ENCODE data around the gene CSKMT. TPM values are rescaled to one million over a fixed set of nuclear protein-coding genes. Genes with fewer than 3 reads are reported as not detected.
A peak's percentile ranks its signal among the peaks of the same experiment; 100 is the strongest.
"Not testable (repeated sequence)": the region's sequence is repeated elsewhere in the genome, so short reads cannot be mapped to it uniquely, and the experiment has no call there.

CSKMT gene
- polyA plus RNA-seq, 4 donors, result 4.4 to 6.6 (median 6.0) TPM

DNA sequence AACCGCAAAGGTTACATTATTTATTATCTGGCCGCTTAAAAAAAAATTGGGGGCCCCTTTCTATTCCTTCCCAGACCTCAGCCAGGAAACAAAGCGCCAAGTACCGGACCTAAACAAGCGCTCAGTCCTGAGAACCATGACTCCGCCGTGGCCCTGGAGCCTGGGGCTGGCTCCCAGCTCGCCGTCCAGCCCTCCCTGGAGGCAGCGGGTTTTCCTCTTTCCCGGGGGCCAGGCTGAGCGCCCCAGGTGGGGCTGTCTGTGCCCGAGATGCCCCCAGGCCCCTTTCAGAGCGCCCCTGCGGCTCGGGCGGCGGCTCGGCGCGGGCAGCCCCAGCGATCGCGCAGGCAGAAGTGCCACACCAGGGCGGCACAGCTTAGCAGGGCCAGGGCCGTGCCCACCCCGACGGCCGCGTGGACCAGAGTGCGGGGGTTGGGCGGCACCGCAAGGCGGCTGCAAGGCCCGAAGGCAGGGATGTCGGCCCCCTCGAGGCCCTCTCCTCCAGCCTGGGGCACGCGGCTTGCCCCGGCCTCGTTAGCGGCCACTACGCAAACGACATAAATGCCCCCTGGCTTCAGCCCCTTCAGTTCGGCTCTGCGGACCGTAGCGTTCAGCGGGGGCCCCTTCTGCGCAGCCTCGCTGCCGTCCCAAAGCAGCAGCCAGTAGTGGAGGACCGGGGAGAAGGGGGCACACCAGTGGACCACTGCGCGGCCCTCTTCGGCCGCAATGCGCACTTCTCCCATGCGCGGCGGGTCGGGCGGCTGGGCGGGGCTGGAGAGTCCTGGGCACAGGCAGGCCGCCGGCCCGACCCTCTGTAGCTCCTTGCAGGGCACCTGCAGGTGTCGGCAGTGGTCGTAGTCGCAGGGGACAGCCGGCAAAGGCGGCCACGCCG, 22.6 kb downstream of the CSKMT start:
- DNase-seq (ENCODE audit: low read depth in 4 of 4, low spot score in 3 of 4), result no peak

DNA sequence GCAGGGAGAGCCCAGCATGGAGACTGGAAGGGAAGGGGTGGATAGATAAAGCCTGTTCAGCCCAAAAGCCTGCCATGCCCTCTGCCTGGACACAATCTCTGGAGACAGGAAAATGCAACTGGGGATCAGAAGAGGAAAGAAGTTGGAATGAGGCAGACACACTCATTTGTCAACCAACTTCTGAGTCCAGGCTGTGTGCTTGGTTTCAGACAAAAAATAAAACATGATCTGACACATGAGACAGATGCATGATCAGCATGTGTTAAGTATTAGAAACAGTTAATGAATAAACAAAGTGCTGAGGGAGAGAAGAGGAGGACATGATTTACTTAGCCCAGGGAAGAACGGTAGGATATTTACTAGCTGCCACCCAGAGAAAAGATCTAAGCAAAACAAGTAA, 23.4 kb downstream of the CSKMT start:
- DNase-seq (ENCODE audit: low read depth in 4 of 4, low spot score in 3 of 4), result no peak

DNA sequence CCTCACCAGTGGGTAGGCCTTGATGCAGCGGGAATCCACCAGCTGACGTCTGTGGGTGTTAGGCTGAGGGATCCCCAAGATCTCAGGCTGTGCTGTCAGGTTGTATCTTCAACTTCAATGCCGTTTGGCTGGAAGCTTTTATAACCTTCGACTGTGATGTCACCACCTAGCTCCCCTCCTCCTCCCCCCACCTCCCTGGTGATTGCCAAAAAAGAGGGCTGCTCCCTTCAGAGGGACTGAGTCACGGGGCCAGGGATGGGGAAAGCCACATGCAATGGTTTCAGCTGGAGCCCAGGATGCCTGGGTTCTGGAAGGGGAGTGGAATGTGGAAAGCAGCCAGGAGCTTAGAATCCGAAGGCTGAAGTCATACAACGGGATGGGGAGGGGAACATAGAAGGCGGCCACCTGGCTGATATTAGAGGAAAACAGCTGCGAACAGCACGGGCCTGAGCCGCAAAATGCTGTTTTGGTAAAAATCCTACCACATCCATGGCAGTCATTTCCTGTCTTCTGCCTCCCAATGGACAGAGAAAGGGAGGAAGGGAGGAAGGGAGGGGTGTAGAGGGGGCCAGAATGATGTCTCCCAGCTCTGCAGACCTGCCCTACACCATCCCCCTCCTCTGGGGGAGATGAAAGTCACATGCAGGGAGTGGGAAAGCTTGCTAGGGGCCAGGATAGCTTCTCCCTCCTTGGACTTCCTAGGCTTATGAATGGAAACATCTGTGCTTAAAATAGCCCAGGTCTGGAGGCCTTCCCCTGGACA, 24.5 kb downstream of the CSKMT start, which contains the start of gene LRRN4CL:
Gene LRRN4CL, minus strand, starts transcription at position 110 of the 763 bp plus-strand sequence. CDS start 1,022 bp downstream, outside the sequence.
- no peak for DNase-seq (ENCODE audit: low read depth in 4 of 4, low spot score in 3 of 4)

- DNase-seq (ENCODE audit: low read depth in 4 of 4, low spot score in 3 of 4), result not testable (repeated sequence)
These were observed 28.5 kb downstream of the CSKMT start for GRCh38 chr11:62693624-62694023.

DNA sequence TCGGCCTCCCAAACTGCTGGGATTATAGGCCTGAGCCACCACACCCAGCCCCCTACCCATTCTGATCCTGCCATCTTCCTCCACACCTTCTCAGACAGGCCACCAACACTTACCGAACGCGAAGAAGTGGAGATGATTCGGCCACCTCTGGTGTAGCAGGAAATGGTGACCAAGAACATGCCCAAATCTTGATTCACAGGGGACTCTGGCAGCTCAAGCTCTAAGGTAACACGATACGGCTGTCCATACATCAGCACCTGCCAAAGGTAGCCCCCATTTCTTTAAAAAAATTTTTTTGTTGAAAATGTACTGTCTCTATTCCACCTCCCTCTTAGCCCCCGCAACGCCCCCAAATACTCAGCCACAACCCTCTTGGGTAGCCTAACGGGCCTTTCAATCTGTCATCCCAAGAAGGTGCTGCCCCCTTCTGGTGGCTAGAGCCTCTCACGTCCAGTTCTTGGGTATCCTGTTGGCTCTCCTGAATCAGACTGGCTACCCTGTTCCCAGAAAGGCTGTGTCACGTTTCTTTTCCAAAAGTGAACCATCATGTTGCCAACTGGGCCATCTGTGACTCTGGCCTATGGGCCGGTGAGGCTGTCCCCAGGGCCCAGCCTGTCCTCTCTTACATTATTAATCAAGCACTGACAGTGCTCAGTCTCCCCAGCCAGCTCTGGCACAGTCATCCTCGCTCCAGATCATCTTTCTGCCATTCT, 29.5 kb downstream of the CSKMT start:
- no peak for DNase-seq (ENCODE audit: low read depth in 4 of 4, low spot score in 3 of 4)

DNA sequence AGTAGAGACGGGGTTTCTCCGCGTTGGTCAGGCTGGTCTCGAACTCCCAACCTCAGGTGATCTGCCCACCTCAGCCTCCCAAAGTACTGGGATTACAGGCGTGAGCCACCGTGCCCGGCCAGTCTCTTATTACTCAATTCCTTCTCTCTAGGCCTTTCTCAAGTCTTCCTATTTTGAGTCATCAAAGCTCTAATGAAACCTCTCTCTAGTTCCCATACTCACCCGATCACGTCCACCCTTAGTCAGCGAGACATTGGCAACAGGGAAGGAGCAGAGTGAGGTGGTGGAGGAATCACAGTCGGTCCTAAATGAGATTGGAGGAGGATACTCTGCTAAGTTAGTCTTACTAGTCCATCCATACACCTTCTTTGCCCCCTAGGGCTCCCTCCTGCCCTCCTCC, 37.1 kb downstream of the CSKMT start:
- DNase-seq (ENCODE audit: low read depth in 4 of 4, low spot score in 3 of 4), result no peak

DNA sequence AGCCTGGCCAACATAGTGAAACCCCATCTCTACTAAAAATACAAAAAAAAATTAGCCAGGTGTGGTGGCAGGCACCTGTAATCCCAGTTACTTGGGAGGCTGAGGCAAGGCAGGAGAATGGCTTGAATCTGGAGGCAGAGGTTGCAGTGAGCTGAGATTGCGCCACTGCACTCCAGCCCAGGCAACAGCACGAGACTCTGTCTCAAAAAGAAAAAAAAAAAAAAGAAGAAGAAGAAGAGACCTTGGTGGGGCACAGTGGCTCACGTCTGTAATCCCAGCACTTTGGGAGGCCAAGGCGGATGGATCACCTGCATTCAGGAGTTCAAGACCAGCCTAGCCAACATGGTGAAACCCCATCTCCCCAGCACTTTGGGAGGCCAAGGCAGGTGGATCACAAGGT, 38.8 kb downstream of the CSKMT start:
- not testable (repeated sequence) for DNase-seq (ENCODE audit: low read depth in 4 of 4, low spot score in 3 of 4)

- no peak for DNase-seq (ENCODE audit: low read depth in 4 of 4, low spot score in 3 of 4)
These were observed 40.3 kb downstream of the CSKMT start for GRCh38 chr11:62705413-62705812.

DNA sequence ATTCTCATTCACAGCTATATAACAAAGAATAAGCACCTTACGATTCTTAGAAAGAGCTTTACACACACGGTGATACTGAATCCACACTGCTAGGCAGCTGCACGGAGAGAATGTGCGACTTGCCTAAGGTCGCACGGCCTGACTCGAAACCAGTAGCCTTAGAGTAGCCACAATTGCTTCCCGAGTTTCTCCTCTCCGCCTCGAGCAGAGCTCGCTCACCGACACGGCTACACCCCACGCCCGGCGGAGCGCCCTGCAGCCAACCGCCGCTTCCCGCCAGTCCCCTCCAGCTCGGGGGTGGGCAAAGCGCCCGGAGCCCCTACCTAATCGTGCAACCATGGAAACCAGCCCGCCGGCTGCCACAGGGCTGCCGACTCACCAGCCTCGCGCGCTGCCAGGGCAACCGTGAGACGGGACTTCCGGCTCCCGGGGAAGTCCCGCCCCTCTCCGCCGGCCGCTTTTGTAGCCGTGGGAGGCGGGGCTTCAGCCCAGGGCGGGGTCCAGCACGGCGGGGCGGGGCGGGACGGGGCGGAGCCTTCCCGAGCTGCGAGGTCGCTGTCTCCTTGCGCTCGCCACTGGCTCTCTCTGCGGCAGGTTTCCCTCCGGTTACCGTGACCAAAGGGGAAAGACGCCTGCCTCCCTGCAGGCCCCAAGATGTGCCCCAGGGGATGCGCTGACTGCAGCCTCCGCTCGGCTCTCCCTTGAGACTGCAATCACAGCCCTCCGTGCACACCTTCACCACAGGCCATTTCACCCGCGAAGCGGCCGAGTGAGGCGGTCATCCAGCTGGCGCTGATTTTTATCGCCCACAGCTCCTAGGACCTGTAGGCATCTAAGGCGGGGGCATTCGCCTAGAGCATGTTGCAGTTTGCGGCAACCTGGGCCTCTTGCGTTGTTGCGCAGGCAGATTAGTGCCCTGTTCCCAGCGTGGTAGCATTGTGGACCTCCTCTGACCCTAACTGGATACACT, 41.1 kb downstream of the CSKMT start:
- peak; percentile 77 to 84 (median 84) for DNase-seq (ENCODE audit: low read depth in 4 of 4, low spot score in 3 of 4)

- no peak for DNase-seq (ENCODE audit: low read depth in 4 of 4, low spot score in 3 of 4)
These were observed 41.7 kb downstream of the CSKMT start for GRCh38 chr11:62706850-62707247.

DNA sequence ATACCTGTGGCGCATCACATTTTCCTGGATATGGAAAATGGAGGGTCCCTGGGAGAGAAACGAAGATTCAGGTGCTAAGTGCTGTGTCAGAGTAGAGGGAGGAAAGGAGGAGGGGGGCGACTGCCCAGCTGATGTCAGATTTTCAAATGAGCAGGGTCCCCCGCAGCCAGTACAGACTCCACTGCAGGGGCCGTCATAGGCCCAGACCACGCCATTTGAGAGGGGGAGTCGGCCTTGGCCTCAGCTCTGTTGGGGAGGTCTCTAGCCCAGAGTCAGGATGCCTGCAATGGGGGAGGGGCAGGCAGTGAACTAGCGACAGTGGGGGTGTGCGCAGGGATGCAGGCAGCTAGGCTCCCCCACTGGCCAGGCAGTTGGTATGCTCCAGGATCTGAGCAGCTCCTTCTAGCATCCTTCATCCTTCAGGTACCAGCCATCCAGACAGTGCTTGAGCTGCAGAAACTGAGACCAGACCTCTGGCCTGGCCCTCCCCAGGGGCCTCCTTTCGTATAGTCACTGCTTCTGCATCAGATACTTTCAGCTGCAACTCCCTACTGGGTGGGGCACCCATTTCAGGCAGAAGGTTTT, 42.3 kb downstream of the CSKMT start, which contains the start of the genes BSCL2 and GNG3:
Gene BSCL2, minus strand, starts transcription at position 148 of the 585 bp plus-strand sequence. CDS start 229 bp downstream, outside the sequence.
Gene GNG3, plus strand, starts transcription at position 400 of the 585 bp plus-strand sequence. CDS start 620 bp downstream, outside the sequence.
- peak in 2 of 4 donors; percentile 65 to 70 for DNase-seq (ENCODE audit: low read depth in 4 of 4, low spot score in 3 of 4)

DNA sequence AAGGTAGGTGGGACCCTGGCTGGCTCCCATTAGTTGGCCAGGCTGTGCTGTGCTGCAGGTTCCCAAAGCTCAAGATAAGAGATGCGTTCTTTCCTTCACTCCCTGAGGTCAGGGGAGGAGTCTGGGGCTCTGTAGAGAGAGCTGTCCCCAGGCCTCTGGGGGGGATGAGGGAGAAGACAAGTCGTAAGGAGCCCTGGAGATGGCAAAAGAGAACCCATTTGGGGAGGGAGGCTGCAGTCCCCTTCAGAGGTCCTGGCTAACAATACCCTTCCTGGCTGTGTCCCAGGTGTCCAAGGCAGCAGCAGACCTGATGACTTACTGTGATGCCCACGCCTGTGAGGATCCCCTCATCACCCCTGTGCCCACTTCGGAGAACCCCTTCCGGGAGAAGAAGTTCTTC, 43.3 kb downstream of the CSKMT start:
- no peak for DNase-seq (ENCODE audit: low read depth in 4 of 4, low spot score in 3 of 4)

DNA sequence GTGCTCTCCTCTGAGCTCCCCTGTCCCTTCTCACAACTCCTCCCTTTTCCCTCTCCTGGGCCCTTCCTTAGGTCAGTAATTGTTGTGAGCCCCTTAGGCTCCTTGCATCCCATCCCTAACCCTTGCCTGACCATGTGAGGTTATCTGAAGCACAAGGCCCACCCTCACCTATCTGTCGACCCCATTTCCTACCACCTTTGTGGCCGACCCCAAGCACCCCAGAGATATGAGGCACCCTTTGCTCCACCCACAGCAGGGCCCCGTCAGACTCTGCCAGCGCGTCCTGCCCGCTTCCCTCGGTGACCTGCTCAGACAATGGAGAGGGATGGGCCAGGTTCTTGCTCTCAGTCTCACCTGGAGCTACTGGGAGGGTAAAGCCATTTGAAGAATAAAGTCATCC, 43.7 kb downstream of the CSKMT start:
- no peak for DNase-seq (ENCODE audit: low read depth in 4 of 4, low spot score in 3 of 4)

DNA sequence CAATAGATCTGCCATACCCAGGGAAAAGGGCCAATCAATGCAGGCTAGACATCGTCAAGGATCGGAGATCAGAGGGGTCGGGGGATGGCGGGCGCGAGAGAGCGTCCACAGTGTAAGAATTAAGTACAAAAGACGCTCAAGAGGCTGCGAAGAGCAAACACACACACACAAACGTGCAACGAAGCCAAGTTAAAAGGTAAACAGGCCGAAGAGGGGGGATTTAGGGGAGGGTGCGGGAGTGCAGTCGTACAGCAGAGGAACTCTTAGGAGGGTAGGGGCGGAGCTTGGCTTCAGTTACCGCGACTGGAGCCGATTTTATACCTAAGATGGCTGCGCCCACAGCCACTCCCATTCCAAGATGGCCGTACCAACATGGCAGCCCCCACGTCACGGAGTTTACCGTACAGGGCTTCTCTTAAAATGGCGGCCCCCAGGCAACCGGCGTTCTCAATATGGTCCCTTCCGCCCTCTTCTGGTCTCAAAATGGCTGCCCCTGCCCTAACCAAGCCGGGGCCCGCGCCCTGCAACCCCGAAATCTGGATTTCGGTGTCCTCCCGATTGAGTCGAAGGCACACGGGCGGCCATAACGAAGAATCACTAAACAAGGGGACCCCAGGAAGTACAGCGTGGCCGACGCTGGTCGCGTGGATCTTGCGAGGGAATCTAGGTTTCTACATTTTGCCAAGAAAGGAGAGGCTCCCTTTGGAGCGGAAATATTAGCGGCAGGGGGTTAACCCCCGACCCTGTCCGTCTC, 44.3 kb downstream of the CSKMT start:
- DNase-seq (ENCODE audit: low read depth in 4 of 4, low spot score in 3 of 4), result peak; percentile 94 to 98 (median 96)

- no peak for DNase-seq (ENCODE audit: low read depth in 4 of 4, low spot score in 3 of 4)
These were observed 44.9 kb downstream of the CSKMT start for GRCh38 chr11:62710001-62710345.

DNA sequence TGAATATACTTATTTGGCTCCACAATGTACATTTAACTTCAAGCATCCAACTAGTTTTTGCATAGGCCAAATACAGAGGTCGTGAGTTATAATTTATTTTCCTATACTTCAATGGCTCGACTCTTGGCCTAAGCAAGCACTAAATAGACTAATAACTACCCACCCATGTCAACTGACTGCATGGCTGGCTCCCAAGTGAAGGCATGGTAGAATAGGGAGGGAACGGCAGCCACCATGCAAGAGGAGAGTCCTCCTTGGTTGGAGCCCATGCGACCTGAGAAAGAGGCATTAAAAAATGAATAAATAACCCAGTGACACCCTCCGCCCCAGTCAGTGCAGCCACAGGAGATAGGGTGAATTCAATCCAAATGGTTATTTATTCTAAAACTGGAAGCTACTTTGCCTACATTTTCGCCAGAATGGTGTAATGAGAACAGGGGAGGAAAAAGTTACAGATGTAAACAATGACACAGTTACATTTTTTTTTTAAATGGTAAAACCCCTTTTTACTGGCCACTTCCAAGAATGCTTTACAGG, 47.2 kb downstream of the CSKMT start:
- DNase-seq (ENCODE audit: low read depth in 4 of 4, low spot score in 3 of 4), result no peak

DNA sequence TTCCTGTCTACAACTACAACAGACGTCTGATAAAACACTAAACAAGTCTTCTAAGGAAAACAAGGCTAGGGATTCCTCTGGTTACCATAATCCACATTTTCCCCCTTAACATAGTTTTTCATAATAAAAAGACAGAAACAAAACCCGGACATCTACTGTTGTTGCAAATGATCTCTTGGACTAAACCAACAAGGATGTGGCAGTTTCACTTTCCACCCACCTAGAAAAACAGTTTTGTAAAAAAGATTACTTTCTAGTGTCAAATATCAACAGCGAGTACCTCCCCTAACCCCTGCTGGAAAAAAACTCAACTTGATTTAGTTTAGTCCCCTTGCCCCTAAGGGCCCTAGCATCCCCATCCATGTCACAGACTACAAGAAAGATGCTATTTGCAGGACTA, 47.7 kb downstream of the CSKMT start:
- DNase-seq (ENCODE audit: low read depth in 4 of 4, low spot score in 3 of 4), result no peak

DNA sequence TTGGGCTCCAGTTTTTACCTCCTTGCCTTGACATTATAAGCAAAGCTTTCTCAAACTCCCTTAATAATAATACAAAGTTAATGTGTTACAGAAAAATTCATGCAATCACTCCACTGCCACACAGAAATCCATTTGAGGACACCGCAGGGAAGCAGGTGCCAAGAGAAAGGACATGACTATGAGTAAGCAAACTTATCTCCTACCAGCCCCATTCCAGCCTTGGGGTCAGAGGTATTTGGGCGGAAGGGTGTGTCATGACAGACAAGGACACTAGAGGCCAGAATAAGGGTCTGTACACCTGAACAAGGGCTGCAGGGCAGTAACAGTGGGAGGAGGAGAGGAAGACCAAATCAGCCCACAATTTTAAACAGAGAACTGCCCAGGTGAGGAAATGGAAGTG, 48.2 kb downstream of the CSKMT start:
- DNase-seq (ENCODE audit: low read depth in 4 of 4, low spot score in 3 of 4), result no peak
